HepG2 (cell line): ENCODE results near the gene SMARCA2.

ENCODE experiments used
- CREB3 ChIP-seq: sonication (generic); formaldehyde crosslinking; IDR thresholded peaks from 2 replicates; pipeline ENCODE4 v1.5.0; 2020; ENCODE audit warnings: missing genetic modification reagents
- EZH2 ChIP-seq: conservative IDR thresholded peaks from 2 replicates; pipeline ENCODE4 v1.6.1; 2012; ENCODE audit warnings: mild to moderate bottlenecking, low read depth, low read length, moderate library complexity
- GABPA ChIP-seq, 2 experiments: IDR thresholded peaks; 2 replicates each; pipeline ENCODE4 v1.6.1; 2011 to 2016; ENCODE audit warnings: low read depth in 2 of 2, low read length in 1 of 2, missing biosample characterization in 1 of 2, missing genetic modification characterization in 1 of 2
- HMGXB4 ChIP-seq, 2 experiments: sonication (generic) in 1 of 2; formaldehyde crosslinking in 1 of 2; IDR thresholded peaks; 2 replicates each; pipeline versions ENCODE4 v1.4.0 to v1.6.1; 2018 to 2020; ENCODE audit warnings: missing genetic modification reagents in 2 of 2, borderline replicate concordance in 1 of 2, low read depth in 1 of 2, mild to moderate bottlenecking in 1 of 2, missing biosample characterization in 1 of 2
- MYNN ChIP-seq: sonication (generic); formaldehyde crosslinking; IDR thresholded peaks from 2 replicates; pipeline ENCODE4 v1.4.0; 2020; ENCODE audit warnings: mild to moderate bottlenecking, low read depth, missing genetic modification reagents
- NFATC3 ChIP-seq: sonication (generic); formaldehyde crosslinking; IDR thresholded peaks from 2 replicates; pipeline ENCODE4 v1.5.1; 2020; ENCODE audit warnings: mild to moderate bottlenecking, missing genetic modification reagents
- POLR2A ChIP-seq, 2 experiments: IDR thresholded peaks; 2 replicates each; pipeline ENCODE4 v1.6.1; 2011; ENCODE audit warnings: low read depth in 2 of 2, low read length in 2 of 2, mild to moderate bottlenecking in 1 of 2, moderate library complexity in 1 of 2; ENCODE audit not compliant: insufficient read depth in 1 of 2
- ZNF577 ChIP-seq: sonication (generic); formaldehyde crosslinking; IDR thresholded peaks from 2 replicates; pipeline ENCODE4 v1.4.0; 2020; ENCODE audit warnings: mild to moderate bottlenecking, low read depth, missing genetic modification reagents, borderline replicate concordance
- TF ChIP-seq, protein P1 (sequence below): IDR thresholded peaks from 2 replicates; pipeline ENCODE4 v1.6.1; 2016; ENCODE audit warnings: low read depth

- TF ChIP-seq, protein P1, sequence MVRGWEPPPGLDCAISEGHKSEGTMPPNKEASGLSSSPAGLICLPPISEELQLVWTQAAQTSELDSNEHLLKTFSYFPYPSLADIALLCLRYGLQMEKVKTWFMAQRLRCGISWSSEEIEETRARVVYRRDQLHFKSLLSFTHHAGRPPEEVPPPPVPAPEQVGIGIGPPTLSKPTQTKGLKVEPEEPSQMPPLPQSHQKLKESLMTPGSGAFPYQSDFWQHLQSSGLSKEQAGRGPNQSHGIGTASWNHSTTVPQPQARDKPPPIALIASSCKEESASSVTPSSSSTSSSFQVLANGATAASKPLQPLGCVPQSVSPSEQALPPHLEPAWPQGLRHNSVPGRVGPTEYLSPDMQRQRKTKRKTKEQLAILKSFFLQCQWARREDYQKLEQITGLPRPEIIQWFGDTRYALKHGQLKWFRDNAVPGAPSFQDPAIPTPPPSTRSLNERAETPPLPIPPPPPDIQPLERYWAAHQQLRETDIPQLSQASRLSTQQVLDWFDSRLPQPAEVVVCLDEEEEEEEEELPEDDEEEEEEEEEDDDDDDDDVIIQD (CRISPR knock-in tag) = no peak
- TF ChIP-seq GABPA (IDR thresholded peaks at IDR 0.05; ENCODE audit: low read depth, low read length) = no peak
- TF ChIP-seq GABPA (CRISPR knock-in tag; IDR thresholded peaks at IDR 0.05; ENCODE audit: low read depth) = no peak
- no peak for TF ChIP-seq CREB3 (CRISPR knock-in tag)
- no peak for TF ChIP-seq MYNN (CRISPR knock-in tag)
- TF ChIP-seq ZNF577 (CRISPR knock-in tag) = no peak
- no peak for TF ChIP-seq HMGXB4 (CRISPR knock-in tag; IDR thresholded peaks at IDR 0.05; ENCODE audit: borderline replicate concordance in 1 of 2, low read depth in 1 of 2)
- no peak for TF ChIP-seq EZH2
- no peak for TF ChIP-seq POLR2A (IDR thresholded peaks at IDR 0.05; ENCODE audit: insufficient read depth in 1 of 2, low read depth in 2 of 2, low read length in 2 of 2)
- TF ChIP-seq NFATC3 (CRISPR knock-in tag) = no peak
These were observed 106.0 kb downstream of the SMARCA2 start for GRCh38 chr9:2120926-2121689.
